Stimulated activated CD4-positive, alpha-beta T cell treated with anti-CD3 and anti-CD28 coated beads, Interleukin-4, amount 100 ng/mL, for 24 hours (primary cell): ENCODE results near the gene NXPH4.

Experiments
- DNase-seq: peaks from one replicate; pipeline ENCODE4 v3.0.0-alpha.2; 2020

Gene NXPH4

GRCh38 chr12:57233357-57234232 lies 17.0 kb downstream of the NXPH4 start:
- DNase-seq = no peak

DNA sequence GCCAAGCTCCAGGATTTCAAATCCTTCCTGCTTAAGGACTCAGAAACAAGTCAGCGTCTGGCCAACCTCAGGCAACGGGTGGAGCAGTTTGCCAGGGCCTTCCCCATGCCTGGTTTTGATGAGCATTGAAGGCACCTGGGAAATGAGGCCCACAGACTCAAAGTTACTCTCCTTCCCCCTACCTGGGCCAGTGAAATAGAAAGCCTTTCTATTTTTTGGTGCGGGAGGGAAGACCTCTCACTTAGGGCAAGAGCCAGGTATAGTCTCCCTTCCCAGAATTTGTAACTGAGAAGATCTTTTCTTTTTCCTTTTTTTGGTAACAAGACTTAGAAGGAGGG lies 17.6 kb downstream of the NXPH4 start:
- no peak for DNase-seq

- no peak for DNase-seq
These were observed 18.0 kb downstream of the NXPH4 start for GRCh38 chr12:57234571-57235016.

GRCh38 chr12:57235017-57235727 lies 18.6 kb downstream of the NXPH4 start:
- no peak for DNase-seq

GRCh38 chr12:57235728-57236131 lies 19.1 kb downstream of the NXPH4 start:
- no peak for DNase-seq

- no peak for DNase-seq
These were observed 19.8 kb downstream of the NXPH4 start for GRCh38 chr12:57236201-57236924.

DNA sequence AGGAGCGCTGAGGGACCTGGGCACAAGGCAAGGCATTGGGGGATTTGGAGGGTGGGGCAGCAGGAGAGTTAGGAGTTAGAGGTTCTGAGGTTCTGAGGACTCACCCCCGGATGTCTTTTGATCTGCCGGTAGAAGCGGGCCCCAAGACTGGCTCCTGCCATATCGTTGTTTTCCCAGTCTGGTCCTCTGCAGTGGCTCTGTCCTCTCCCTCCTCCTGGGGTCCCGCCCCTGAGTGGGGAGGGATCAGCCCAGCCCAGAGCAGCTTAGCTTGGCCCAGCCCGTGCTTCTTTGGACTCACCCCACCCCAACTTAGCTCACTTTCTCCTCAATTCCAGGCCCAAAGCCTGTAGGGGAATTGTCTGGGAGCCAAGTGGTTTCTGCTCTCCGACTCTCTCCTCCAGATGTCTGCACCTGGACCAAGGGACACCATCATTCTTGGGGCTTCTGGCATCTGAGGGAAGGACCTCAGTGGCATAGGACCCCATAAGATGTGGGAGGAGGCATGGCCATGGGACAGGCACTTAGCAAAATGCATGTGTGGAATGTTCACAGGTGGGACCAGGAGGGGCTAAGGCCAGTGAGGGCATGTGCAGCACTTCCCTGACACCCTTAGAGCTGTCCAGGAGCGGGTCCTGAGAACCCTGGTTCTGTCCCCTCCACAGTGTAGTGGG lies 20.5 kb downstream of the NXPH4 start:
- DNase-seq = no peak

- DNase-seq = no peak
These were observed 21.0 kb downstream of the NXPH4 start for GRCh38 chr12:57237596-57237931.

GRCh38 chr12:57237932-57238853 lies 21.6 kb downstream of the NXPH4 start:
- no peak for DNase-seq

DNA sequence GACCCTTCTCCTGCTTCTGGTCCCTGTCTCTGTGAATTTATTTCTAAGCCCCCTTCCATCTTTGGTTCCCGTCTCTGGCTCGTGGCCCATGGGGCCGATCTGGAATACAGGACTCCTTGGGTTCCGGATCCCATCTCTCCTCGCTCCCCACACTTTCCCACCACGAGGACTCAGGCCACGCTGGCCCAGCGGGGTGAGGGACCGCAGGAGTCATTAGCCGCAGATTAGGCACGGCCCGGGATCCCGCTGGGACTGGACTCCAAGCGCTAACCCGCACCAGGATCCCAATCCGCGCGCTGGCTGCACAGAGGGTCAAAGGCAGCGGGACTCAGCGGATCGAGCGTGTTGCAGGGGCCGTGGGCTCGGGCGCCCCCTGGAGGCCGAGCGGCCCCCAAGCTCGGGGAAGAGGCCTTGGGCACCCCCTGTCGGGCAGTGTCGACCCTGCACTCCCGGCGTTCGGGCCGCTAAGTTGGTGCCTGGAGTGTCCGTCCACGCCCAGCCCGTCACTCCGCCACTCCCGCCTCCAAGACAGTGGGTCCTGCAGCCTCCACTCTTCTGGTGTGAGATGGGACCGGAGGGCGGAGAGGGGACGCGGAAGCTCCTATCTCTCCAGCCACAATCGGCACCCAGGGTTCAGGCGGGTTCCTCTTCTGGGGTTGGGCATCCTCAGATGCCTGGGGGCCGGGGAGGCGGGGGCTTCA lies 22.4 kb downstream of the NXPH4 start:
- peak; percentile 90 for DNase-seq

- DNase-seq = no peak
These were observed 23.0 kb downstream of the NXPH4 start for GRCh38 chr12:57239587-57240065.

- DNase-seq = peak; percentile 79
These were observed 23.7 kb downstream of the NXPH4 start for GRCh38 chr12:57240066-57240921.

- DNase-seq = peak; percentile 19
These were observed 24.4 kb downstream of the NXPH4 start for GRCh38 chr12:57240926-57241401.

DNA sequence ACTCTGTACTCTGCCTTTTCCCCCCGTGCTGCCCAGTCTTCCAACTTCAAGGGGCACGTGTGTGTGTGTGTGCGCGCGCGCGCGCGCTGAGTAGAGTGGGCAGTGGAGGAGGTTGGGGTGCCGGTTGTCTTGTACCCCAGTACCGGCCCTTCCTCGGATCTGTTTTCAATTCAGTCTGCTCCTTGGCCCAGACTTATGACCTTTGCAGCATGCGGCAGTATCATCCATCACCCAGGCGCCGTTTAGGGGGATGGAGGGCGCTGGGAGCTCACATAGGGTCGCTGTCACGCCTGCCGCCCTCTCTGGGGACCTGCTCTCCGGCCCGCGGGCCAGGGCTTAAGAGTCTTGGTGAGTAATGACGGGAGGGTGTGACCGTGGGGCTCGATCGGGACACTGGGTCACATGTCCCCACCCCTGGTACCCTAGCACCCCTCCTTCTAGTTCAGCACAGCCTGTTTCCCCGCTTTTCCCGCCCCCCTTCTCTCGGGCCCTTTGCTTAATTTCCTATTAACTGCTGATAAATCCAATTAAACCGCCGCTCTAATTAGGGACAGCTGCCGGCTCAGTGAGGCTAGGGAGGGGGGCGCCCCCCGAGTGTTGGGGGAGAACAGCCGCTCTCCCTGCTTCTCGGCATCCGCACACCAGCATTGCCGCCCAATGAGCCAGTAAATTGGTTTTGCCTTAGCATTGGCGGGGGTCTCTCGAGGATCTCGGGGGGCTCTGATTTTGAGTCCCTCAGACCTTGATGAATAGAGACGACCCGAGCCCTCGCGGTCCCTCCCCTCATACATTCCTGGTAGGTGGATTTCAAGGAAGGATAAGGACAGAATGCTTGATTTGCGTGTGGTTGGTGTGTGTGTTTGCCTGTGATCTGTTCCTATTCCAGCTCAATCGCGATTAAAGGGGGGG lies 25.1 kb downstream of the NXPH4 start:
- no peak for DNase-seq

- no peak for DNase-seq
These were observed 25.7 kb downstream of the NXPH4 start for GRCh38 chr12:57242329-57242690.

- DNase-seq = peak; percentile 76
These were observed 26.3 kb downstream of the NXPH4 start for GRCh38 chr12:57242691-57243454.

DNA sequence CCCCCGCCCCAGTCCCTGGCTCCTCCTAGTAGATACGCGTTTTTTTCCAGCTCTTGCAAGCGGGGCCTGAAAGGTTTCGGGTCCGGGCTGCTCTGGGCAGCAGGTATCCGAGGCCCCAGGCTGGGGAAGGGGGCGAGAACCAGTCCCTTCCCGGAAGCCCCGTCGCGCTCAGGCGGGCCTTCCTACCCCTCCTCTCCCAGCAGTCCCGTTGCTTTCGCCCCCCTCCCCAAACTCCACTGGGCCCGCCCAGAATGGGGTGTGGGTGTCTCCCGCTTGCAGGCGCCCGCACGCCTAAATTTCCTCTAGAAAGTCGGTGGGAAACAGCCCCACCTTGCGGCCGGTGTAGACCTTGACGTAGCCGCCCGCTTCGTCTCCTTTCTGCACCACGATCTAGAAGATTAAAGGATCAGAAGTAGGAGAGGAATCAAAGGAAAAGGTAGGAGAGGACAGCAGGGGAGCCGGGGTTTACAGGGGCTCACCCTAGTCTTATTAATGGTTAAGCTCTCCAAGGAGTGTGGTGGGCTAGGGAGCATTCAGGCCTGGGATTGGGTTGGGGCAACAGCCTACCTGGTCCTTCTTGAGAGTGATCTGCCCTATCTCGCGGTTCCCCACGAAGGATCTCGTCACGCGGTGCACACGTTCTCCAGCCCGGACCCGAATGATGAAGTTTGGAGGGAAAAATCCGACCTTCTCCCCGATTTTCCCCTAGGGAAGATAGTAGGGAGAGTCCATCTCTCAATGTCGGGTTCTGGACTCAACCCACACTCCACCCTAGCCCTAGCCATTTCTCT lies 27.1 kb downstream of the NXPH4 start:
- peak; percentile 83 for DNase-seq
